Endothelial cell of umbilical vein (primary cell): ENCODE data around the gene SRA1.

Source experiments
- MYC ChIP-seq: IDR thresholded peaks from one replicate; pipeline ENCODE4 v1.6.1; 2011; ENCODE audit warnings: mild to moderate bottlenecking, low read depth, low read length
- POLR2A ChIP-seq: IDR thresholded peaks from 2 replicates; pipeline ENCODE4 v1.6.1; 2012; ENCODE audit warnings: low read depth, mild to moderate bottlenecking, control low read depth, low read length
- POLR2AphosphoS5 ChIP-seq: IDR thresholded peaks from 2 replicates; pipeline ENCODE4 v1.6.1; 2012; ENCODE audit warnings: low read depth, mild to moderate bottlenecking, control low read depth, low read length, moderate library complexity; ENCODE audit not compliant: insufficient read depth
- TF ChIP-seq, protein P1 (sequence below), 2 donors: IDR thresholded peaks; 1 replicate in 1 of 2; 2 replicates in 1 of 2; pipeline ENCODE4 v1.5.1; 2011; ENCODE audit warnings: low read length in 2 of 2, mild to moderate bottlenecking in 2 of 2, moderate library complexity in 2 of 2, control low read depth in 1 of 2, inconsistent platforms in 1 of 2, low read depth in 1 of 2; ENCODE audit not compliant: insufficient read depth in 1 of 2; ENCODE audit errors: extremely low read depth in 1 of 2
- TF ChIP-seq, protein P2 (sequence below): IDR thresholded peaks from 2 replicates; pipeline ENCODE4 v1.6.1; 2011; ENCODE audit not compliant: insufficient read depth, insufficient read length

DNA sequence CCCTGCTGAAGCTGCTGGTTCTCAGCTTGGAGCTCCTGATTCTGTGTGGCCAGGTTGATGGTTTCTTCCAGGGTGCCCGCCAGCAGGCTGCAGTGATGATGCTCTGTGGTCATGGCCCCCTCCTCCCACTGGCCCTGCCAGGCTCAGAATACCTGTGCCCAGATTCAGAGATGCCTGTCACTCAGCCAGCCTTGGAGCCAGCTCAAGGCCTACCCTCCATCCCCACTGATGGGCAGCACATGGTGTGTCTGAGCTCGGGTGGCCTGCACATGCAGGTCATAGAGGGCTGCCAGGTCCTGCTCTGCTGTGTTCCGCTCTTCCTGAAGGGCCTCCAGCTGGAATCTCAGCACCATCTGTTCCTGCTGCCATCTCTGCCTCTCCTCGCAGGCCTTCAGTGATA, 12.8 kb upstream of the SRA1 start:
- TF ChIP-seq, protein P1, sequence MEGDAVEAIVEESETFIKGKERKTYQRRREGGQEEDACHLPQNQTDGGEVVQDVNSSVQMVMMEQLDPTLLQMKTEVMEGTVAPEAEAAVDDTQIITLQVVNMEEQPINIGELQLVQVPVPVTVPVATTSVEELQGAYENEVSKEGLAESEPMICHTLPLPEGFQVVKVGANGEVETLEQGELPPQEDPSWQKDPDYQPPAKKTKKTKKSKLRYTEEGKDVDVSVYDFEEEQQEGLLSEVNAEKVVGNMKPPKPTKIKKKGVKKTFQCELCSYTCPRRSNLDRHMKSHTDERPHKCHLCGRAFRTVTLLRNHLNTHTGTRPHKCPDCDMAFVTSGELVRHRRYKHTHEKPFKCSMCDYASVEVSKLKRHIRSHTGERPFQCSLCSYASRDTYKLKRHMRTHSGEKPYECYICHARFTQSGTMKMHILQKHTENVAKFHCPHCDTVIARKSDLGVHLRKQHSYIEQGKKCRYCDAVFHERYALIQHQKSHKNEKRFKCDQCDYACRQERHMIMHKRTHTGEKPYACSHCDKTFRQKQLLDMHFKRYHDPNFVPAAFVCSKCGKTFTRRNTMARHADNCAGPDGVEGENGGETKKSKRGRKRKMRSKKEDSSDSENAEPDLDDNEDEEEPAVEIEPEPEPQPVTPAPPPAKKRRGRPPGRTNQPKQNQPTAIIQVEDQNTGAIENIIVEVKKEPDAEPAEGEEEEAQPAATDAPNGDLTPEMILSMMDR (IDR thresholded peaks at IDR 0.05; ENCODE audit: extremely low read depth in 1 of 2, insufficient read depth in 1 of 2, low read depth in 1 of 2, low read length in 2 of 2) = no peak
- TF ChIP-seq MYC (no peak), POLR2A (no peak), POLR2AphosphoS5 (no peak)
- TF ChIP-seq, protein P2, sequence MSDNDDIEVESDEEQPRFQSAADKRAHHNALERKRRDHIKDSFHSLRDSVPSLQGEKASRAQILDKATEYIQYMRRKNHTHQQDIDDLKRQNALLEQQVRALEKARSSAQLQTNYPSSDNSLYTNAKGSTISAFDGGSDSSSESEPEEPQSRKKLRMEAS = no peak
